IMR-90 (cell line): ENCODE data around the gene ADAM12. TPM values are rescaled to one million over a fixed set of nuclear protein-coding genes. Genes with fewer than 3 reads are reported as not detected.

ENCODE experiments used
- ATAC-seq: fragments of 200-7000 bp; cut with Tn5 transposase; 2 replicates; pipeline ENCODE4 v1.9.1; 2020; ENCODE audit warnings: low read depth, mild to moderate bottlenecking, moderate library complexity
- BruUV-seq: library from RNA; stranded (reverse); fragments of 400-500 nt; replicated peaks from 2 replicates; lab custom pipeline; 2021; lab: Mats Ljungman, UMichigan
- CTCF ChIA-PET: fragments of 300-600 bp; formaldehyde crosslinking; extraction: SDS; loops from one replicate; lab custom pipeline; 2021; ENCODE audit warnings: antibody characterized with exemption; lab: Yijun Ruan, JAX
- POLR2A ChIA-PET: fragments of 300-600 bp; sonication (Branson Sonifier 250); formaldehyde crosslinking; loops from one replicate; lab custom pipeline; 2022; ENCODE audit warnings: antibody characterized with exemption; ENCODE audit not compliant: unreplicated experiment; lab: Charles Lee
- DNase-seq: peaks from one replicate; pipeline ENCODE4 v3.0.0; 2013
- H2AFZ ChIP-seq: replicated peaks from 2 replicates; pipeline ENCODE3; 2013; ENCODE audit warnings: low read length, mild to moderate bottlenecking; ENCODE audit not compliant: poor library complexity
- H2AK5ac ChIP-seq: 2 replicates; pipeline ENCODE4 v1.6.1; 2013; ENCODE audit warnings: low read depth, low read length, inconsistent platforms
- H2AK9ac ChIP-seq: replicated peaks from 2 replicates; pipeline ENCODE3; 2013; ENCODE audit warnings: mild to moderate bottlenecking, low read depth, low read length, moderate library complexity; ENCODE audit not compliant: poor library complexity
- H2BK120ac ChIP-seq: 2 replicates; pipeline ENCODE4 v1.6.1; 2013; ENCODE audit warnings: low read depth, low read length, inconsistent platforms
- H2BK15ac ChIP-seq: 3 replicates; pipeline ENCODE4 v1.6.1; 2013; ENCODE audit warnings: low read depth, low read length, inconsistent platforms
- H2BK20ac ChIP-seq: 2 replicates; pipeline ENCODE4 v1.6.1; 2013; ENCODE audit warnings: low read depth, mild to moderate bottlenecking, inconsistent platforms, low read length, moderate library complexity
- H2BK5ac ChIP-seq: 2 replicates; pipeline ENCODE4 v1.6.1; 2013; ENCODE audit warnings: mild to moderate bottlenecking, low read depth, low read length, inconsistent platforms; ENCODE audit not compliant: poor library complexity, severe bottlenecking
- H3K14ac ChIP-seq: replicated peaks from 2 replicates; pipeline ENCODE4 v1.6.1; 2013; ENCODE audit warnings: low read depth, low read length, inconsistent platforms
- H3K18ac ChIP-seq: 2 replicates; pipeline ENCODE4 v1.6.1; 2013; ENCODE audit warnings: low read depth, low read length, control low read depth
- H3K23ac ChIP-seq: 2 replicates; pipeline ENCODE4 v1.6.1; 2013; ENCODE audit warnings: low read depth, low read length, inconsistent platforms
- H3K27ac ChIP-seq: 2 replicates; pipeline ENCODE4 v1.5.1; 2013; ENCODE audit warnings: mild to moderate bottlenecking, control low read depth, low read length; ENCODE audit not compliant: insufficient read depth
- H3K27me3 ChIP-seq: 2 replicates; pipeline ENCODE4 v1.6.1; 2013; ENCODE audit warnings: low read length; ENCODE audit not compliant: control insufficient read depth, insufficient read depth
- H3K36me3 ChIP-seq: 2 replicates; pipeline ENCODE4 v1.6.1; 2013; ENCODE audit warnings: low read length, mixed read lengths; ENCODE audit not compliant: control insufficient read depth, insufficient read depth
- H3K4ac ChIP-seq: 2 replicates; pipeline ENCODE4 v1.6.1; 2013; ENCODE audit warnings: low read depth, low read length, inconsistent platforms
- H3K4me1 ChIP-seq: 2 replicates; pipeline ENCODE4 v1.6.1; 2013; ENCODE audit warnings: low read length, mixed read lengths; ENCODE audit not compliant: control insufficient read depth, insufficient read depth
- H3K4me2 ChIP-seq: 2 replicates; pipeline ENCODE4 v1.6.1; 2013; ENCODE audit warnings: low read depth, mild to moderate bottlenecking, control low read depth, low read length, moderate library complexity
- H3K4me3 ChIP-seq: 2 replicates; pipeline ENCODE4 v1.5.1; 2013; ENCODE audit warnings: low read depth, mild to moderate bottlenecking, control low read depth, low read length, moderate library complexity; ENCODE audit not compliant: insufficient read depth
- H3K56ac ChIP-seq: 2 replicates; pipeline ENCODE4 v1.6.1; 2013; ENCODE audit warnings: low read length, inconsistent platforms; ENCODE audit not compliant: insufficient read depth; ENCODE audit errors: extremely low read depth
- H3K79me1 ChIP-seq, 2 experiments: 2 replicates each; pipeline ENCODE4 v1.6.1; 2013; ENCODE audit warnings: low read length in 2 of 2, inconsistent platforms in 1 of 2, low read depth in 1 of 2
- H3K9ac ChIP-seq: 2 replicates; pipeline ENCODE4 v1.6.1; 2013; ENCODE audit warnings: low read depth, low read length, control low read depth
- H3K9me1 ChIP-seq: 2 replicates; pipeline ENCODE4 v1.6.1; 2013; ENCODE audit warnings: low read length, inconsistent platforms; ENCODE audit not compliant: insufficient read depth
- H3K9me3 ChIP-seq: 2 replicates; pipeline ENCODE4 v1.6.1; 2013; ENCODE audit warnings: low read length; ENCODE audit not compliant: control insufficient read depth, insufficient read depth
- H4K20me1 ChIP-seq: 2 replicates; pipeline ENCODE4 v1.6.1; 2013; ENCODE audit warnings: low read length, inconsistent platforms; ENCODE audit not compliant: insufficient read depth
- H4K5ac ChIP-seq: 2 replicates; pipeline ENCODE4 v1.6.1; 2013; ENCODE audit warnings: mild to moderate bottlenecking, low read depth, low read length, control low read depth
- H4K8ac ChIP-seq, 2 experiments: 2 replicates each; pipeline ENCODE4 v1.6.1; 2013; ENCODE audit warnings: low read depth in 2 of 2, low read length in 2 of 2, control low read depth in 1 of 2, inconsistent platforms in 1 of 2
- H4K91ac ChIP-seq: 2 replicates; pipeline ENCODE4 v1.6.1; 2013; ENCODE audit warnings: low read depth, low read length, inconsistent platforms; ENCODE audit not compliant: insufficient read depth
- CEBPB ChIP-seq: IDR thresholded peaks from 2 replicates; pipeline ENCODE4 v1.6.1; 2012; ENCODE audit warnings: low read depth, low read length, improper control_type of control experiment
- POLR2A ChIP-seq: IDR thresholded peaks from 2 replicates; pipeline ENCODE4 v1.6.1; 2012; ENCODE audit warnings: mild to moderate bottlenecking, low read depth, low read length
- WGBS, 2 experiments: methylation state at CpG; one replicate each; pipeline versions ENCODE4 v1.1.5 to v1.1.7; 2013; ENCODE audit warnings: missing lambda C conversion rate in 2 of 2; ENCODE audit not compliant: insufficient read length in 1 of 2; ENCODE audit errors: extremely low coverage in 2 of 2; 5-methylcytosine and 5-hydroxymethylcytosine counted together
- dilution Hi-C: fragments of 300-500 bp; cut with HindIII; formaldehyde crosslinking; loops from one replicate; pipeline ENCODE4 v1.14.3; 2018; ENCODE audit warnings: low sequenced_read_pairs; ENCODE audit not compliant: unreplicated experiment
- in situ Hi-C: fragments of 300-500 bp; cut with MboI; formaldehyde crosslinking; loops from 3 replicates; pipeline ENCODE4 v1.14.3; 2019; ENCODE audit warnings: low sequenced_read_pairs, inconsistent platforms, mixed read lengths
- intact Hi-C: fragments of 100-400 bp; cut with micrococcal nuclease; formaldehyde crosslinking; loops from 2 replicates; pipeline ENCODE4 v1.10.0; 2022
- polyA plus RNA-seq, 3 experiments: library from polyadenylated mRNA; depleted of rRNA; stranded (reverse); fragments of >200 nt; gene quantifications; 2 replicates each; pipeline ENCODE4 v1.2.3, GENCODE V29; 2012; ENCODE audit warnings: low replicate concordance in 1 of 3
- total RNA-seq: library from RNA; depleted of rRNA; stranded (reverse); fragments of >200 nt; gene quantifications from 2 replicates; pipeline ENCODE4 v1.2.3, GENCODE V29; 2012

The ADAM12 gene
- total and polyA plus RNA-seq, 2 of the 4 experiments (the other 2 are of a cell fraction), result 9.6 to 10.2 TPM

- no peak overlapping the region for H3K9ac ChIP-seq
- H2BK20ac ChIP-seq, result no peak overlapping the region
- peak; percentile 78 for DNase-seq
Measured at GRCh38 chr10:126014309-126014708, 374.0 kb downstream of the ADAM12 start.

More at GRCh38 chr10:126014309-126014708, 374.0 kb downstream of the ADAM12 start:
- Histone ChIP-seq H3K18ac (no peak overlapping the region), H3K79me1 (no peaks in the 10 kb centered on the region), H2BK15ac (no peak overlapping the region), H2AK5ac (no peak overlapping the region), H3K4me1 (peaks cover 9% of the 10 kb centered on the region), H3K4me2 (no peak overlapping the region), H3K27ac (no peak overlapping the region), H3K14ac (no peak overlapping the region), H3K4ac (no peak overlapping the region), H2BK120ac (no peak overlapping the region), H3K9me3 (peaks cover 6% of the 10 kb centered on the region), H3K23ac (no peak overlapping the region), H2AK9ac (no peak overlapping the region), H4K20me1 (peaks cover 8% of the 10 kb centered on the region), H4K8ac (no peak overlapping the region), H3K36me3 (no peaks in the 10 kb centered on the region; the same call in 1 of the 2 replicates), H4K91ac (no peak overlapping the region), H2AFZ (no peak overlapping the region), H3K9me1 (no peaks in the 10 kb centered on the region), H2BK5ac (no peak overlapping the region), H3K27me3 (peaks cover 36% of the 10 kb centered on the region), H3K4me3 (no peak overlapping the region), H4K5ac (no peak overlapping the region), H3K56ac (no peak overlapping the region)
- dilution Hi-C loops (no loop called here), in situ Hi-C loops (no loop called here), intact Hi-C loops (no loop called here)
- no TSS peak for BruUV-seq
- POLR2A ChIA-PET, result interaction anchor here (0.6 kb wide), 1 partner anchor 1836 kb away, joined by 7 read pairs; no protein-coding TSS in a partner anchor
- TF ChIP-seq CEBPB (peak; percentile 39), POLR2A (no peak)
- no peak for ATAC-seq
- WGBS, 2 experiments, result no CpG with 5 or more reads among the region's 7 CpGs
- CTCF ChIA-PET, result no interaction called here
